Hematopoietic multipotent progenitor cell treated with erythropoietin and hydrocortisone succinate and interleukin-3 and kit ligand, for 17 days (in vitro differentiated cells): ENCODE data around the gene HDGFL3.
"Not testable (repeated sequence)": the region's sequence is repeated elsewhere in the genome, so short reads cannot be mapped to it uniquely, and the experiment has no call there.

Experiments used
- DNase-seq: peaks from one replicate; pipeline ENCODE4 v3.0.0-alpha.2; 2015; ENCODE audit warnings: low spot score

Gene HDGFL3

DNA sequence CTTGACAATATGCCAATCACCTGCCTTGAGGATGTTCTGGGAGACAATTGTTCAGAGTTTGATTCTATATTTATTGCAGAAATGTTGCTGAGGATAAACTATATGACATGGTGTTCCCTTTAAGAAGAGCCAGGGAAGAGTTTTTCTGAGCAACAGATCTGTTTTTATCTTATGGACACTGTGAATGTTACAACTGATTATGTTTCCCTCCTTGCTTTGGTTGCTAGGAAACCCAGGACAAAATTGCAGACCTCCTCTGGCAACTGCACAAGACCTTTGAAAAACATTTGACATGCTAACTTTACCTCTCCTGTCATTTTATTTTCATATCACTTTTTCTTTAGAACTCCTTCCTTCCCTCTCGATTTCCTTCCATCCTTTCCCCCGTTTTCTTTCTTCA, 108.3 kb downstream of the HDGFL3 start:
- no peak for DNase-seq

DNA sequence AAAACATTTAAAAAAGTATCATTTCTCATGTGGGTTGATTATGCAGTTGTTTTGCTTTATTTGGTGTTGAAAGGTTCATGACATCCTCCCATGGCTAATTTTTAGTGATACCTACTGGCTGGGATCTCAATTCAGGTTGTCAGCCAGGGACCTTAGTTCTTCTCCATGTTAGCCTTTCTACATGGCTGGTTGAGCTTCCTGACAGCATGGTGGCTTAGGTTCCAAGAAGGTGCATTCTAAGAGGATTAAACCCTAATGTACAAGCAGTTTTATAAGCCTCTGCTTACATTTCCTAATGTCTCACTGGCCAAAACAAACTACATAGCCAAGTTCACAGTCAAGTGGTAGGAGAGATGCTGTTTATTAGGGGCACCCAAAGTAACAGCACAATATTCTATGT, 109.5 kb downstream of the HDGFL3 start:
- no peak for DNase-seq

DNA sequence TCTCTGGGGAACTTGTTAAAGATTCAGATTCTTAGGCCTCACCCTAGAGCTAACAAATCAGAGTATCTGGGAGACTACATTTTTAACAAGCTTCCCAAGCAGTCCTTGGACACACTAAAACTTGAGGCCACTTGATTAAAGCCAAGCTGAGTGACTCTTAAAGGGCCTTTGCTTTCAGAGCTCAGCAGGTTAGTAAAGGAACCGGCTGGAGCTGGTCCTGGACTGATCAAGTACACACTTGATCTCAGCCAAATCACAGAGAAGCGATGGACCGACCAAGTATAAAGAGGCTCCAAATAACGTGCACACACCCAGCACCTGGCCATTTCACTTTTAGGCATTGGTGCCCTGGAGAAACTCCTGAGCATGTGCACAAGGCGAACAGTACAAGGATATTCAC, 113.0 kb downstream of the HDGFL3 start:
- no peak for DNase-seq

DNA sequence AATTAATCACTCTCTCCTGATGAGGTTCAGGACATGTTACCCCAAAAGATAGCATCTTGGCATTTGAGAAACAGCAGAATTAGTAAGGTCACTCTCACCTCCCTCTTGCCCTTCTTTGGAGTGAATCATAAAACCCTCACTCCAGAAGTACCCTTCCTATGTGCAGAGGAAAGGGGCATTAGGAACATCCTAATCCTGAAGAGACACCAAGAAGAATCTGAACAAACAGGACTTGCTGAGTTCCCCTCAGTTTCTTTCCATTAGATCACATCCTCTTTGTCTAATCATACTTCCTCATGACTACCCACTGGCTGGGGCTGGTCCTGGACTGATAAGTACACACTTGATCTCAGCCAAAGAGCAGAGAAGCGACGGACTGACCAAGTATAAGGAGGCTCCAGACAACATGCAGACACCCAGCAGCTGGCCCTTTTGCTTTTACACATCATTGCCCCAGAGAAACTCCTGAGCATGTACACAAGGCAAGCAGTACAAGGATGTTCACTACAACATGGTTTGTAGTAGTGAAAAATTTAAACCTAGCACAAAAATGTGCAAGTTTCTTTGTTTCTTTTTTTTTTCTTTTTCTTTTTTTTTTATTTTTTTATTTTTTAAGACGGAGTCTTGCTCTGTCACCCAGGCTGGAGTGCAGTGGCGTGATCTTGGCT, 115.2 kb downstream of the HDGFL3 start:
- peak; percentile 22 for DNase-seq

DNA sequence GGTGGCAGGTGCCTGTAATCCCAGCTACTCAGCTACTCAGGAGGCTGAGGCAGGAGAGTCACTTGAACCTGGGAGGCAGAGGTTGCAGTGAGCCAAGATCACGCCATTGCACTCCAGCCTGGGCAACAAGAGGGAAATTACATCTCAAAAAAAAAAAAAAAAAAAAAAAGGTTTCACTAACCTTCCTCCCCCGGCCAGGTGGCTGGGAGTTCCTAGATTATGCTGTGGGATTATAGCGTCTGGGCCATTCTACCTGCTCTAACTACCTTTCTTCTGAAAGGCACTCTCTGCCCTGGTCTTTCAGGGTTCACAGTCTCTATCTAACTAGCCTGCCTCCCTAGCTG, 115.7 kb downstream of the HDGFL3 start:
- DNase-seq: not testable (repeated sequence)

DNA sequence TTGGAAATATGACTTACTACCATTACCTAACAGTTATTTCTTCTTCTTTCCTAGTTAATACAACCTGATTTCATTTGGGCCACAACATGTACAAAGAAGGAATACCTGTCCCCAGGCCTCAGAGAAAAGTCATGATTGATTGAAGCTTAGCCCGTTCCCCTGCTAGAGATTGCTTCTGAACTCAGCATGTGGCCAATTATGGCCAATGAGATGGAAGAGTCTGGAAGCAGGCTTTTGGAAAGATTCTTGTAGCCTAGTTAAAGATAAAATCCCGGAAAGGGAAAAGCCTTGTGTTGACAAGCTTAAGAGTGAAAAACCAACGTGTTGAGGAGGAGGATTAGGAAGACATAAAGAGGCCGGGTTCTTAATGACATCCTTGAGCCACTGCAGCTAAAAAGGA, 117.2 kb downstream of the HDGFL3 start:
- DNase-seq: no peak

DNA sequence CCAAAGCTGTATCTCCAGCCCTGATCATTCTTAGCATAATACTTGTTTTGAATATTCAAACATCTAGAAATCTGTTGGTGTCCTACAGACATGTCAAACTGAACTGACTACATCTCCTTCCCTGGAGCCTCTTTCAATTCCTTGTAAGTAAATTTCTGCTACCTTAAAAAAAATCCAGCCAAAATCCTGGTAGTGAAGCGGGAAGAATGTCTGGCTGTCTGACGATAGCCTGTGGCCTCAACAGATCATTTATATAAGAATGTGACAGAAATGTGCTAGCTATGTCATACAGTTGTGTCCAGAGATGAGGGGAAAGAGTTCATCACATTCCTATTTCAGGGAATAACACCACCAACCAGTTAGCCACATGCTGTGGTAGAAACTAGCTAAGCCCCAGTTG, 118.7 kb downstream of the HDGFL3 start:
- no peak for DNase-seq

DNA sequence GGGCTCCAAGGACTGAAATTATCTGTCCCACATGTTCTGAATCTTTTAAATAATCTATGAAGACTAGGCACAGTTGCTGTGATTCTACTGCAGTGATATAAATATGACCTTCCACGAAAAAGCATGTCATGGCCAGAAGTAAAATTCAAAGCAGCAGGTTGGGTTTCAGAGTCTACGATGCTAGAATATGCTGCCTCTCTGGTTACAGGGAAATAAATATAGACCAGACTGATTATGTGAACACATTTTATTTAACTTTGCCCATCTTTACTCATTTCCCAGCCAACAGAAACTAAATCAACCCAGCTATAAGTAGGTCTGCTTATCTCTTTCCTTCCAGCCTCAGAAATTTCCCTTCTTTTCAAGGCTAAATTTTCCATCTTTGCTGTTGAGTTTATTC, 120.0 kb downstream of the HDGFL3 start:
- DNase-seq: no peak

DNA sequence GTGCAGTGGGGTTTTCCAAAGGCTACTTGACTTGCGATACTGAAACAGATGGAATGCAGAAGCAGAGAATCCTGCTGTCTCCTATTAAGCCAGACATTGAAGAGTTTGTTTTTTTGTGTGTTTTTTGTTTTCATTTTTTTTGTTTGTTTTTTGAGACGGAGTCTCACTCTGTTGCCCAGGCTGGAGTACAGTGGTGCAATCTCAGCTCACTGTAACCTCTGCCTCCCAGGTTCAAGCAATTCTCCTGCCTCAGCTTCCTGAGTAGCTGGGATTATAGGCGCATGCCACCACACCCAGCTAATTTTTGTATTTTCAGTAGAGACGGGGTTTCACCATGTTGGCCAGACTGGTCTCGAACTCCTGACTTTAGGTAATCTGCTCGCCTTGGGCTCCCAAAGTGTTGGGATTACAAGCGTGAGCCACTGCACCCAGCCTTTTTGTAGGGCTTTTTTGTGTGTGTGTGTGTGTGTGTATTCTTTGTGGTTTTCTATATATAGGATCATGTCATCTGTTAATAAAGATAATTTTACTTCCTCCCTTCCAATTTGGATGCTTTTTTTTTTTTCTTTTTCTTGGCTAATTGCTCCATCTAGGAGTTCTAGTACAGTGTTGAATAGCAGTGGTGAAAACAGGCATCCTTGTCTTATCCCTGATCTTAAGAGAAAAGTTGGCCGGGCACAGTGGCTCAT, 121.6 kb downstream of the HDGFL3 start:
- not testable (repeated sequence) for DNase-seq

DNA sequence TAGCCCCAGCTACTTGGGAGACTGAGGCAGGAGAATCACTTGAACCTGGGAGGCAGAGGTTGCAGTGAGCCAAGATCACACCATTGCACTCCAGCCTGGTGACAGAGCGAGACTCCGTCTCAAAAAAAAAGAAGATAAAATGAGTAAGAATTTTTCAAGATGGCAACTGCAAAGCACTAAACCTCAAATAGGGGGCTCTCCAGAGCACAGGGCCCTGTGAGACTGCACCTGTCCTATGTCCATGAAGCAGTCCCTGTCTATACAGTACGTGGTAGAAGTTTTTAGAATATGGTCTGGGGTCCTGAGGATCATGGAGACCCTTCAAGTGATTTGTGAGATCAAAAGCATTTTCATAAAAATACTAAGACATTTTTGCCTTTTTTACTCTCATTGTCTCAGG, 122.2 kb downstream of the HDGFL3 start:
- not testable (repeated sequence) for DNase-seq

DNA sequence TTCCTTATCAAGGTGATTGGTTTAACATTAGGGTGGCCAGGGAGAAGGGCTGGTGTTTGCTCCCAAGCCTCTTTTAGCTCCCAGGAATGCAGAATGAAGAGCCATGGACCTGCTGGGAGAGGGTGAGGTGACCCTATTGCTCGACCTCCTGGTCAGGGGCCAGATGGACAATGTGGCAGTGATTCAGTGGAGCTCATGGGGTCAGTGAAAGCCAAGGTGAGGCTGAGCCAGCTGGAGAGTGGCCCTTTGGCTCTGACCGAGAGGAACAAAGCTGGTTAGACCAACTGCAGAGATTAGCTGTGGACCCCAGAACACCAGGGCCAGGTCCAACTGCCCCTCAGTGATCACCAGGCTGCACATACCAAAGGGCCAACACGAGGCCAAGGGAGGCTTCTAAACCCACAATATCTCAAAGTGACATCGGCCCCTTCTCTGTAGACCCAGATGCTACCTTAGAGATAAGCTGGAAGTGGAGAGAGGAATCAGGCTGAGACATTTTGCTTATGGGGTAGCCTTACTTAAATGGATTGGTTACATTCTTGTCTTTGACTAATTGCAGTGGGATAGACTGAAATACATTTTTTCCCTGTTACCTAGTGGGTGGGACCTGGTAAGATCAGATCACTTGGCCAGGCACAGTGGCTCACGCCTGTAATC, 124.8 kb downstream of the HDGFL3 start:
- DNase-seq: no peak

DNA sequence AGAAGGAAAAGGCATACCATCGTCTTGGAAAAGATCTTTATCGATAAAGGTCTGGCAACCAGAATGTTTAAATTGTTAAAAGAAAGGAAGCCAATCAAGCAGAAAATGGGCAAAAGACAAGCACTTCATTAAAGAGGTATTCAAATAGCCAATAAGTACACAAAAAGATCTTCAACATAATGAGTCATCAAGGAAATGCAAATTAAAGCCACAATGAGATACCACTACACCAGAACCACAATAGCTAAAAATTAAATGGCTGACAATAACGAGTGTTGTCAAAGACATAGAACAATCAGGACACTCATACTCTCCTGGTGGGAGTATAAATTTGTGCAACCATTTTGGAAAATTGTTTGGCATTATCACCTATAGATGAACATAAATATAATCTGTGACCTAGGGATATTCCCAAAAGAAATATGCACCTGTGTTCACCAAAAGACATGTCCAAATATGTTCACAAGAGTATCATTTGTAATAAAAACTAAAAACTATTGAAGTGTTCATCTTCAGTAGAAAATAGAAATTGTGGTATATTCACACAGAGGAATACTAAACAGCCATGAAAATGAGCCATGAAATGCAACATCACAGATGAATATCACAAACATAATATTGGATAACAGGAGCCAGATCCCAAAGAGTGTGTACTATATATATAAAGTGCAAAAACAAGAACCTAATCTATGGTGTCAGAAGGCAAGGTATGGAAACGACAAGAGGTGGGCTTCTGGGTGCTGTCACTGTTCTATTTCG, 126.2 kb downstream of the HDGFL3 start:
- no peak for DNase-seq

DNA sequence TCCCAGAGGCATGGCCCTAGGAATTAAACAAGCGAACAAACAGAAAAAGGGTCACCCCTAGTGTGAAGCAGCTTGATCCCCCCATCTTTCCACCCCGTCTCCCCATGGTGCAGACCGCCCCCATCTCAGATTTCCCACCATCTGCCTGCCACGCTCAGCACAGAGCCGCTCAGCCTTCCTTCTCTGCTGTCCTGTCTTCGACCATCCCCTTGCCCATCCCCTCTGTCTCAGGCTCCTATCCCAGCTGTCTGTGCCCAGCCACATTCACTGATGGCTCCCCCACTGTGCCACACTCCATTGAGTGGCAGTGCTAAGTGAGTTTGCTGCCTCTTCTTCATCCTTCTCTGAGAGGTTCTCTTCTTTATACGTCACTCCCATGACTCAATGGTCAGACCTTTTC, 128.9 kb downstream of the HDGFL3 start:
- DNase-seq: no peak
